Mesenchymal stem cell (in vitro differentiated cells and primary cell): Measurements from ENCODE around the gene MMP13.
A peak's percentile ranks its signal among the peaks of the same experiment; 100 is the strongest.
"Not testable (repeated sequence)": the region's sequence is repeated elsewhere in the genome, so short reads cannot be mapped to it uniquely, and the experiment has no call there.

ENCODE experiments used
- DNase-seq: peaks from one replicate; pipeline ENCODE4 v3.0.0-alpha.2; 2013
- H2AFZ ChIP-seq: one replicate; pipeline ENCODE4 v1.6.1; 2013; ENCODE audit warnings: low read depth, mild to moderate bottlenecking, control low read depth, inconsistent platforms, low read length, moderate library complexity
- H2AK5ac ChIP-seq: 2 replicates; pipeline ENCODE4 v1.6.1; 2013; ENCODE audit warnings: low read length, moderate library complexity, mild to moderate bottlenecking, inconsistent platforms; ENCODE audit not compliant: severe bottlenecking
- H2BK120ac ChIP-seq: one replicate; pipeline ENCODE4 v1.6.1; 2013; ENCODE audit warnings: low read depth, mild to moderate bottlenecking, inconsistent platforms, low read length, moderate library complexity
- H2BK12ac ChIP-seq, 2 experiments: one replicate each; pipeline ENCODE4 v1.6.1; 2013; ENCODE audit warnings: inconsistent platforms in 2 of 2, low read length in 2 of 2, mild to moderate bottlenecking in 2 of 2, moderate library complexity in 2 of 2, control low read depth in 1 of 2
- H2BK15ac ChIP-seq: one replicate; pipeline ENCODE4 v1.6.1; 2013; ENCODE audit warnings: mild to moderate bottlenecking, low read depth, inconsistent platforms; ENCODE audit not compliant: poor library complexity, severe bottlenecking
- H2BK5ac ChIP-seq: 2 replicates; pipeline ENCODE4 v1.6.1; 2013; ENCODE audit warnings: low read depth, mild to moderate bottlenecking, low read length, control low read depth, inconsistent platforms; ENCODE audit not compliant: poor library complexity, severe bottlenecking
- H3K14ac ChIP-seq, 2 experiments: one replicate each; pipeline ENCODE4 v1.6.1; 2013; ENCODE audit warnings: inconsistent platforms in 2 of 2, low read length in 2 of 2, control low read depth in 1 of 2, mild to moderate bottlenecking in 1 of 2, moderate library complexity in 1 of 2
- H3K18ac ChIP-seq, 2 experiments: one replicate each; pipeline ENCODE4 v1.6.1; 2013; ENCODE audit warnings: inconsistent platforms in 2 of 2, low read length in 2 of 2, control low read depth in 1 of 2, low read depth in 1 of 2, mild to moderate bottlenecking in 1 of 2
- H3K23ac ChIP-seq, 2 experiments: one replicate each; pipeline ENCODE4 v1.6.1; 2013; ENCODE audit warnings: inconsistent platforms in 2 of 2, low read length in 2 of 2, mild to moderate bottlenecking in 2 of 2, moderate library complexity in 2 of 2, control low read depth in 1 of 2
- H3K27ac ChIP-seq: 2 replicates; pipeline ENCODE4 v1.5.1; 2013; ENCODE audit warnings: mild to moderate bottlenecking, moderate library complexity, low read length, control low read depth, inconsistent platforms; ENCODE audit not compliant: poor library complexity, severe bottlenecking
- H3K27me3 ChIP-seq, 2 experiments: 2 replicates each; pipeline versions ENCODE4 v1.6.1 to v1.7.0; 2013; ENCODE audit warnings: low read length in 2 of 2, mild to moderate bottlenecking in 2 of 2, moderate library complexity in 2 of 2, control low read depth in 1 of 2, inconsistent platforms in 1 of 2; ENCODE audit not compliant: control insufficient read depth in 1 of 2, insufficient read depth in 1 of 2
- H3K36me3 ChIP-seq, 2 experiments: 2 replicates each; pipeline versions ENCODE4 v1.6.1 to v1.7.0; 2013; ENCODE audit warnings: low read length in 2 of 2, control low read depth in 1 of 2, inconsistent platforms in 1 of 2, low read depth in 1 of 2, mild to moderate bottlenecking in 1 of 2; ENCODE audit not compliant: insufficient read depth in 2 of 2, control insufficient read depth in 1 of 2
- H3K4ac ChIP-seq, 2 experiments: one replicate each; pipeline ENCODE4 v1.6.1; 2013; ENCODE audit warnings: inconsistent platforms in 2 of 2, low read length in 2 of 2, mild to moderate bottlenecking in 2 of 2, moderate library complexity in 2 of 2, control low read depth in 1 of 2, low read depth in 1 of 2
- H3K4me1 ChIP-seq: 2 replicates; pipeline ENCODE4 v1.6.1; 2013; ENCODE audit warnings: low read depth, low read length, control low read depth; ENCODE audit not compliant: control insufficient read depth, insufficient read depth
- H3K4me2 ChIP-seq: 2 replicates; pipeline ENCODE4 v1.6.1; 2013; ENCODE audit warnings: low read length, mild to moderate bottlenecking, inconsistent platforms; ENCODE audit not compliant: poor library complexity, severe bottlenecking
- H3K4me3 ChIP-seq, 2 experiments: 2 replicates each; pipeline versions ENCODE4 v1.5.1 to v1.7.0; 2013; ENCODE audit warnings: low read length in 2 of 2, mild to moderate bottlenecking in 2 of 2, control low read depth in 1 of 2, low read depth in 1 of 2; ENCODE audit not compliant: insufficient read depth in 1 of 2
- H3K79me1 ChIP-seq: replicated peaks from 2 replicates; pipeline ENCODE4 v1.6.1; 2013; ENCODE audit warnings: mild to moderate bottlenecking, control low read depth, low read length, inconsistent platforms; ENCODE audit not compliant: poor library complexity, severe bottlenecking
- H3K9ac ChIP-seq: 2 replicates; pipeline ENCODE4 v1.7.0; 2013; ENCODE audit warnings: mild to moderate bottlenecking, low read length, moderate library complexity
- H3K9me3 ChIP-seq: 2 replicates; pipeline ENCODE4 v1.7.0; 2013; ENCODE audit warnings: mild to moderate bottlenecking, low read length; ENCODE audit not compliant: control insufficient read depth
- H4K8ac ChIP-seq: one replicate; pipeline ENCODE4 v1.6.1; 2013; ENCODE audit warnings: inconsistent platforms, mild to moderate bottlenecking, low read length, moderate library complexity
- H4K91ac ChIP-seq: one replicate; pipeline ENCODE4 v1.6.1; 2013; ENCODE audit warnings: mild to moderate bottlenecking, low read length, inconsistent platforms
- WGBS: methylation state at CpG from one replicate; pipeline ENCODE4 v1.1.7; 2013; ENCODE audit warnings: mixed read lengths; 5-methylcytosine and 5-hydroxymethylcytosine counted together

Gene MMP13

DNA sequence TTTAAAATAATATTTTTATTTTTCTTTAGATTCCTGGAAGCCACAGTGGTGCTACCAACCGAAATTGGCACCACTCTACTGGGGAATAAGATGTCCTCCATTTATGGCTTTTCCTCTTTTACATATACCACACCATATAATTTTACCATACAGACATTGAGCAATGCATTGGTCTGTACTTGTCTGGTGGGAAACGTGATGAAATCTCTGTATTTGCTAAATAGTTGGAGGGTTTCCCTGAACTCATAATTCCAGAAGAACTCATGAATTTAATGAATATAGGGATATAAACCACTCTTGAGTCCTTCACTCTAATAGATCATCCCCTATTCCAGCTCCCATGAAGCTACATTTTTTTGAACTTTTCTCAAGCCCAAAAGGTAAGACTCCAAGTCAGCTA, 28.0 kb upstream of the MMP13 start:
- Histone ChIP-seq H3K9ac (no peak overlapping the region), H3K4me2 (no peak overlapping the region), H3K9me3 (no peaks in the 10 kb centered on the region), H3K18ac (peak overlapping the region in 1 of 2 experiments; percentile 8), H3K27me3 (no peaks in the 10 kb centered on the region), H2AFZ (no peak overlapping the region), H4K91ac (no peak overlapping the region), H2BK12ac (no peak overlapping the region), H3K36me3 (no peaks in the 10 kb centered on the region), H4K8ac (no peak overlapping the region), H3K23ac (no peak overlapping the region), H3K4me1 (peaks cover 2% of the 10 kb centered on the region), H2BK15ac (no peak overlapping the region), H2AK5ac (peak overlapping the region; percentile 39), H3K14ac (no peak overlapping the region), H2BK120ac (no peak overlapping the region), H3K27ac (no peak overlapping the region), H3K79me1 (no peaks in the 10 kb centered on the region), H3K4me3 (no peak overlapping the region), H3K4ac (no peak overlapping the region), H2BK5ac (no peak overlapping the region)
- WGBS, result 100% methylated on average over 2 of the region's 2 CpGs
- no peak for DNase-seq

- Histone ChIP-seq H2BK15ac (no peak overlapping the region), H3K79me1 (no peaks in the 10 kb centered on the region), H3K27me3 (no peaks in the 10 kb centered on the region), H3K9ac (peak overlapping the region; percentile 42), H2AK5ac (no peak overlapping the region), H4K91ac (no peak overlapping the region), H2BK5ac (no peak overlapping the region), H3K4ac (no peak overlapping the region), H2BK12ac (no peak overlapping the region), H3K4me2 (no peak overlapping the region), H3K27ac (no peak overlapping the region), H3K4me3 (no peak overlapping the region), H2AFZ (no peak overlapping the region), H2BK120ac (no peak overlapping the region), H3K23ac (no peak overlapping the region), H3K36me3 (no peaks in the 10 kb centered on the region), H3K14ac (no peak overlapping the region), H3K9me3 (no peaks in the 10 kb centered on the region), H3K18ac (no peak overlapping the region), H3K4me1 (peaks cover 1% of the 10 kb centered on the region), H4K8ac (no peak overlapping the region)
- peak; percentile 57 for DNase-seq
Measured at GRCh38 chr11:102981324-102981910, 25.9 kb upstream of the MMP13 start.

DNA sequence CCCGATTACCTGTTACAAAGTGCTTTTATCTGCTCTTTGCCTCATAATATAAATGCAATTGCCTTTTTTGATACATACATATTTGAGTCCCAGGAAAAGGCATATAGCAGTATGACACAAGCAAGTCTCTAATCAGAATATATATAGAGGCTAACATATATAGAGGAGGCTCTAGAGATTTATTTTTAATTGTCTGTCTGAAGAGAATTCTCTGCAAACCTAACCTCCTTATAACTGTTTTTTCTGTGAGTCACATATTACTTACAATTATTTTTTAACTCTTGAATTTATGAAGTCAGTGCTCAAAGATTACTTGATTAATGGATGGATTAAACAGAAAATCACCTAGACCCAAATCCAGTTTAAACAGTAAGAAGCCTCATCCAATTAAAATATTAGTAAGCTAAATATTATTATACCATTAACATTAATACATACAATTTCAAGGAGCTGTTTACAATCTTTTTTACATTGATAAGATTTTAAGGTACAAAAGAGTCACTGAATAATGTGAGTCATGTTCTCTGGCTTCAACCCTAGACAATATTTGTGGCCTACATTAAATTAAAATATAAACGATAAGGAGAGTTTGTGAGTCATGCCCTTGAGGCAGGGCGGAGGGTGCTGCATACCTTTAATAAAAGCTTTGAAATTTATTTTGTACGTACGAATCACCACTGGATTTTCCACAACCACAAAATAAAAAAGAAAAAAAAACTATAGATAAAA, 19.2 kb upstream of the MMP13 start:
- Histone ChIP-seq H3K27me3 (no peaks in the 10 kb centered on the region), H2AK5ac (no peak overlapping the region), H3K14ac (no peak overlapping the region), H3K9me3 (no peaks in the 10 kb centered on the region), H3K23ac (no peak overlapping the region), H2BK12ac (no peak overlapping the region), H3K4ac (no peak overlapping the region), H3K4me1 (peaks cover 1% of the 10 kb centered on the region), H3K79me1 (no peaks in the 10 kb centered on the region), H3K9ac (no peak overlapping the region), H2BK5ac (no peak overlapping the region), H3K18ac (no peak overlapping the region), H3K36me3 (no peaks in the 10 kb centered on the region), H2AFZ (no peak overlapping the region), H3K4me2 (no peak overlapping the region), H2BK120ac (no peak overlapping the region), H4K91ac (no peak overlapping the region), H2BK15ac (no peak overlapping the region), H3K4me3 (peak overlapping the region in 1 of 2 experiments; percentile 41), H3K27ac (peak overlapping the region; percentile 15), H4K8ac (no peak overlapping the region)
- no CpG with 5 or more reads among the region's 5 CpGs for WGBS
- peak; percentile 23 for DNase-seq

GRCh38 chr11:102973698-102974097, 18.2 kb upstream of the MMP13 start:
- H3K4me3 ChIP-seq, H3K4me1 ChIP-seq, H2BK120ac ChIP-seq, H3K18ac ChIP-seq, H2AFZ ChIP-seq, H3K79me1 ChIP-seq, H3K27me3 ChIP-seq, H3K4me2 ChIP-seq, H3K9ac ChIP-seq, H3K23ac ChIP-seq, H3K14ac ChIP-seq, H3K9me3 ChIP-seq, H4K91ac ChIP-seq, H2BK15ac ChIP-seq, H2BK12ac ChIP-seq, DNase-seq, H2BK5ac ChIP-seq, H3K36me3 ChIP-seq, H3K4ac ChIP-seq, H2AK5ac ChIP-seq, H3K27ac ChIP-seq, H4K8ac ChIP-seq: not testable (repeated sequence)
- WGBS, result 100% methylated on average over 1 of the region's 2 CpGs
